Neural progenitor cell (in vitro differentiated cells): ENCODE data around the gene RASEF.

Source experiments
- EZH2 ChIP-seq: fragments of 200-600 bp; sonication (generic); IDR thresholded peaks from 2 replicates; pipeline ENCODE4 v1.6.1; 2017; ENCODE audit warnings: antibody characterized with exemption, mild to moderate bottlenecking, moderate library complexity
- EZH2phosphoT487 ChIP-seq: fragments of 200-600 bp; sonication (generic); IDR thresholded peaks from 2 replicates; pipeline ENCODE4 v1.6.1; 2017; ENCODE audit warnings: antibody characterized with exemption
- TF ChIP-seq, protein P1 (sequence below): fragments of 200-600 bp; sonication (generic); IDR thresholded peaks from 2 replicates; pipeline ENCODE4 v1.5.1; 2017; ENCODE audit warnings: antibody characterized with exemption, mild to moderate bottlenecking

DNA sequence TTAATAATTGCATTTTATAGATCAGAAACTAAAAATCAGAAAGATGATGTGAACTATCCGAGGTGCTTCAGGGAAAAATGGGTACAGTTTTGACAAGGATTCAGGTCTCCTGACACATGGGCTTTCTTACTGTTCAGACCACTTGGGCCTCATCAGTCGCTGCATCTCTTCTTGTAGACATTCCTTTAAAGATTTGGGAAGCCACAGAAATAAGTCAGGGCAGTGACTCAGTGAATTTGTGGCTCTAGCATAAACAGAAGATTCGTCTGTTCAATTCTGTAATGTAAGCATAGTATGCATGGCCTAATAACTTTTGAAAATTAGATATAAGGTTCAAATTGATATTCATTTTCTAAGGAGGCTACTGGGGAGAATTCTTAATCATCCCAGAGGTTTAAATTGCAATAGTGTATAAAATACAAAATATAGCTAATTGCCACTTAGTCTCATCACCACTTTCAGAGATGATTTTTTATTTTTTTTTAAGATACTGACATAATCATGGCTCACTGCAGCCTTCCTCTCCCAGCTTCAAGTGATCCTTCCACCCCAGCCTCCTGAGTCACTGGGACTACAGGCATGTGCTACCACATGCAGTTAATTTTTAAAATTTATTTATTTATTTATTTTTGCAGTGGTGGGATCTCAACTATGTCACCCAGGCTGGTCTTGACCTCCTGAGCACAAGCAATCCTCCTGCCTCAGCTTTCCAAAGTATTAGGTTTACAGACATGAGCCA is 48.9 kb downstream of the RASEF start:
- TF ChIP-seq, protein P1, sequence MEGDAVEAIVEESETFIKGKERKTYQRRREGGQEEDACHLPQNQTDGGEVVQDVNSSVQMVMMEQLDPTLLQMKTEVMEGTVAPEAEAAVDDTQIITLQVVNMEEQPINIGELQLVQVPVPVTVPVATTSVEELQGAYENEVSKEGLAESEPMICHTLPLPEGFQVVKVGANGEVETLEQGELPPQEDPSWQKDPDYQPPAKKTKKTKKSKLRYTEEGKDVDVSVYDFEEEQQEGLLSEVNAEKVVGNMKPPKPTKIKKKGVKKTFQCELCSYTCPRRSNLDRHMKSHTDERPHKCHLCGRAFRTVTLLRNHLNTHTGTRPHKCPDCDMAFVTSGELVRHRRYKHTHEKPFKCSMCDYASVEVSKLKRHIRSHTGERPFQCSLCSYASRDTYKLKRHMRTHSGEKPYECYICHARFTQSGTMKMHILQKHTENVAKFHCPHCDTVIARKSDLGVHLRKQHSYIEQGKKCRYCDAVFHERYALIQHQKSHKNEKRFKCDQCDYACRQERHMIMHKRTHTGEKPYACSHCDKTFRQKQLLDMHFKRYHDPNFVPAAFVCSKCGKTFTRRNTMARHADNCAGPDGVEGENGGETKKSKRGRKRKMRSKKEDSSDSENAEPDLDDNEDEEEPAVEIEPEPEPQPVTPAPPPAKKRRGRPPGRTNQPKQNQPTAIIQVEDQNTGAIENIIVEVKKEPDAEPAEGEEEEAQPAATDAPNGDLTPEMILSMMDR, result no peak
- TF ChIP-seq EZH2 (no peak), EZH2phosphoT487 (no peak)
